Hypothalamus (tissue), 51 donors: Measurements from ENCODE around the gene SCNN1A.
"Not testable (repeated sequence)": the region's sequence is repeated elsewhere in the genome, so short reads cannot be mapped to it uniquely, and the experiment has no call there.

Source experiments
- DNase-seq, 51 donors: peaks; one replicate each; lab custom pipeline; 2025; lab: John Stamatoyannopoulos, UW

SCNN1A gene

GRCh38 chr12:6352193-6353173, 22.9 kb downstream of the SCNN1A start:
- no peak for DNase-seq

- DNase-seq: no peak
Measured at GRCh38 chr12:6351622-6352021, 23.7 kb downstream of the SCNN1A start.

- DNase-seq: no peak
Measured at GRCh38 chr12:6347367-6348338, 27.7 kb downstream of the SCNN1A start.

GRCh38 chr12:6346942-6347341, 28.4 kb downstream of the SCNN1A start:
- no peak for DNase-seq

- no peak for DNase-seq
Measured at GRCh38 chr12:6346235-6346832, 29.0 kb downstream of the SCNN1A start.

- peak in 2 of 51 donors; percentile 34 to 40 for DNase-seq
Measured at GRCh38 chr12:6345319-6346091, 29.9 kb downstream of the SCNN1A start.

GRCh38 chr12:6344101-6344660, 31.2 kb downstream of the SCNN1A start:
- not testable (repeated sequence) for DNase-seq

- no peak for DNase-seq
Measured at GRCh38 chr12:6343518-6343917, 31.8 kb downstream of the SCNN1A start.

GRCh38 chr12:6342140-6342889, 33.0 kb downstream of the SCNN1A start:
- no peak for DNase-seq

GRCh38 chr12:6341417-6342139, 33.8 kb downstream of the SCNN1A start, which contains the start of gene TNFRSF1A:
Gene TNFRSF1A, minus strand, starts transcription at chr12:6342076. Its CDS starts 262 bp downstream, at chr12:6341814.
- peak in 23 of 51 donors; percentile 17 to 68 (median 36) for DNase-seq

GRCh38 chr12:6340745-6341416, 34.5 kb downstream of the SCNN1A start:
- peak in 1 of 51 donors; percentile 15 for DNase-seq

- DNase-seq: peak in 2 of 51 donors; percentile 15 to 20
Measured at GRCh38 chr12:6340032-6340638, 35.2 kb downstream of the SCNN1A start.

GRCh38 chr12:6338955-6339354, 36.4 kb downstream of the SCNN1A start:
- no peak for DNase-seq

- DNase-seq: not testable (repeated sequence)
Measured at GRCh38 chr12:6338536-6338935, 36.8 kb downstream of the SCNN1A start.

GRCh38 chr12:6337958-6338433, 37.4 kb downstream of the SCNN1A start:
- DNase-seq: no peak
